EL (cell line): ENCODE measurements around the gene PDE6C.

Source experiments
- DNase-seq: peaks from one replicate; pipeline ENCODE4 v3.0.0-alpha.2; 2016

Gene PDE6C

GRCh38 chr10:93595378-93596161 lies 16.8 kb upstream of the PDE6C start:
- no peak for DNase-seq

- DNase-seq: no peak
These were observed 15.8 kb upstream of the PDE6C start for GRCh38 chr10:93596539-93596938.

GRCh38 chr10:93597075-93597599 lies 15.2 kb upstream of the PDE6C start:
- DNase-seq: no peak

GRCh38 chr10:93598157-93598556 lies 14.2 kb upstream of the PDE6C start:
- DNase-seq: no peak

GRCh38 chr10:93599335-93599734 lies 13.0 kb upstream of the PDE6C start:
- DNase-seq: no peak

- no peak for DNase-seq
These were observed 12.6 kb upstream of the PDE6C start for GRCh38 chr10:93599778-93600177.

DNA sequence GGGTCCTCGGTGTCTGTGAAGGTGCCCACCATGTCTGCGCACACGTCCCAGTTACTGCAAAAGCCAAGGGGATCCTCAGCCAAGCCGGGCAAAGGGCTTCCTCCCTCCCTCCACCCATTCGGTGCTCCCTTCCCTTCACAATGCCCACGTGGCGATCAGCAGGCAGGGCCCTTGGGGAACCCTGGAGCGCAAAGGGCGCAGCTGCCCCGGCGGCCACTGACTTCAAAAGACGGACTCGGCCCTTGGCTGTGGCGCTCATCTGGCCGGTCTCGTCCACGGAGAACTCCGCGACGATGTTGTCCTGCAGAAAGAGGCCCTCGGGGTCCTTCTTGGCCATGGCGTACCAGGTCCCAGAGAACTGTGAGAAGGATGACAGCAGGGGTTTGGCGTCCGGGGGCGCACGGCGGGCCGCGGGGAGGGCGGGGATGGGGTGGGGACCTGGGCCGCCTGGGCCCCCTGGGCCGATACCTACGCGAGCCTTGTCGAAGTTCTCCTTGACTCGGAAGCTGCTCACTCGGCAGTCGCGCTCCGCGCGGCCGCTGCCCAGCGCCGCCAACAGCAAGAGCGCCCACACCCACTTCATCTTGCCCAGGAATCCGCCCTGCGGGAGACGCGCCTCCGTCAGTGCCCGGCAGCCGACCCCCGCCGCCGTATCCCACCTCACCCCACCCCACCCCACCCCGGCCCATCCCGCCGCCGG lies 11.7 kb upstream of the PDE6C start:
- DNase-seq: peak; percentile 35

DNA sequence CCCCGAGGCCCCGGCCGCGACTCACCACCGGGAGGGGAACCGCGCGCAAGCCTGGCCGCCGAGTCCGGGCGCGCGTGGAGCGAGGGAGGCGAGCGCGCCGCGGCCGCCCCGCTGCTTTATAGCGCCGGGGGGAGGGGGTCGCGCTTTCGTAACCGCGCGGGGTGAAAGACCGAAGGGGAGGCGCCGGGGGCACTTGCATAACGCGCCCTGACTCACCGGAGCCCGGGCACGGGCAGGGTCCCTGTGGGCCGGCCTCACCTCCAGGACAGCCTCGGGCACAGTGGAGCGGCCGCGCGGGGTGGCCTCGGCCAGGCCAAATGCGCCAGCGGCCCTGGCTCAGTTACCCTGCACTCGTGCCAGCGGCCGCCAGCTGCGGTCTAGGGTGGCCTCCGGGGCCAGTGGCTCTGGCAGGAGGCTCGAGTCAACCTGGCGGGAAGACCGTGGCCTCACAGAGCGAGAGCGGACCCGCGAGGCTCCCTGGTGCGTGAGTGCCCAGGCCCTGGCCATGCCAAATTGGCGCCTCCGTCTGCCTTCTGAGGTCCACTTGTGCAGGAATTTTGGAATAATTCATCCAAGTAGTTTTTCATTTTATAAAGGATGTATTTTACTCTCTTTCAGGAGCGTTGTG lies 11.1 kb upstream of the PDE6C start, which contains the start of gene RBP4:
Gene RBP4 (minus strand): TSS at position 90 of the 628 bp plus-strand sequence. CDS start 207 bp downstream, outside the sequence.
- DNase-seq: peak; percentile 39

DNA sequence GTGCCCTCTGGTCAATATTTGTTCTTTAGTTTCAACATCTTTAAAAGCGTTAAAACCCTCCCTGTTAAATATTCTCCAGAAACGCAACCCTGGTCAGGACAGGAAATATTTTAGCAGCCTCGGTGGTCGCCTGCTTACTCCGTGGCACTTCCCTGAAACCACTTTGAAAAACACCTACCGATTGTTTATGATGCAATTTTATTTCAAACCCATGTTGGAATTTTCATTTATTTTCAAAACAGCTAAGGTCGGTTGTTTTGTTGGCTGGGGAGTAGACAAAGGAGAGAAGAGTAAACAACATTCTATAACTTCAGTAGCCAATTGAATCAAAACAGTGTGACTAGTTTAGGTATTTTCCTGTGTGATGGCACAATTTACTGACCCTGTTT lies 10.6 kb upstream of the PDE6C start:
- no peak for DNase-seq

DNA sequence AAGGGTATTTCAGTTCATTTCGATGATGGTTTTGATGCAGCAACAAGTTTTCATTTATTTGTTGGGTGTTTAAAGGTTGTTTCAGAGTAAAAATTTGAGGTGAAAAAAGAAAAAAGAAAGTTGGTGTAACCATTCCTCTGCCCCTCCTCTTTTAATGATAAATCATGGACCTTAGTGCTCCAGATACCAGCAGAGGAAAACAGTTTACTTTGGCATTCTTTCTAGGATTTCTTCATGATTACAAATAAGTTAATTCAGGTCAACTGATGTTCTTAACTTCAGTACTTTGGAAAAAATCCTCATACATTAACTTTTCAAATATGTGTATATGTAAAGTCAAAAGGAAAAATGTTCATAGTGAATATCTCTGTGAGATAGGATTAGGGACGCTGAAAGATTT lies 9.3 kb upstream of the PDE6C start:
- no peak for DNase-seq

- DNase-seq: no peak
These were observed 8.2 kb upstream of the PDE6C start for GRCh38 chr10:93604146-93604545.

DNA sequence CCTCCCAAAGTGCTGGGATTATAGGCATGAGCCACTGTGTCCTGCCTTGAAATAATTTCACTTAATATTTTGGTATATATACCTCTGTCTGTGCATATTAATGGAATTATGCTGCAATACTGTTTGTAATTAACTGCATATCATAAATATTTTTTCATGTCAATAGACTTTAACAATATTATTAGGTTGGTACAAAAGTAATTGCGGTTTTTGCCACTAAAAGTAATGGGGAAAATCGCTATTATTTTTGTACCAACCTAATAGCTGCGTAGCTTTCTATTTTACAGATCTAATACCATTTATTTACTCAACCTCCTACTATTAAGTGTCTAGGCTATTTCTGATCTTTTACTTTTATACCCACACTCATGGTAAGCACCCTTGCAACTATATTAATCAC lies 3.9 kb upstream of the PDE6C start:
- DNase-seq: no peak

DNA sequence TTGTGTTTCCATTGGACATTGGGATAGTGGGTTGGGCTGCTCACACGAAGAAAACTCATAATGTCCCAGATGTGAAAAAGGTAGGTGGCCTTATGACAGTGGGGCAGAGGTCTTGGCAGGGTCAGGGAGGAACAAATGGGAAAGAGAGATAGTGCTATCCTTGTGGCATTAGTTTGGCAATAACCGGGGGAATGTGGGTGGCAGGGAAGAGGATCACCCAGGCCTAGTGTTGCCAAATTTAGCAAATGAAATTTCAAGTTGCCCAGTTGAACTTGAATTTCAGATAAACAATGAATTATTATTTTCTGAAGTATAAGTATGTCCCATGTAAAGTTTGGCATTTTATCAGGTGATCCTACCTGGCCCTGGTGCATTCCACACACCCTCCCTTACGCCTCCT lies 789 bp downstream of the PDE6C start:
- DNase-seq: no peak

- no peak for DNase-seq
These were observed 1.9 kb downstream of the PDE6C start for GRCh38 chr10:93614101-93614825.

DNA sequence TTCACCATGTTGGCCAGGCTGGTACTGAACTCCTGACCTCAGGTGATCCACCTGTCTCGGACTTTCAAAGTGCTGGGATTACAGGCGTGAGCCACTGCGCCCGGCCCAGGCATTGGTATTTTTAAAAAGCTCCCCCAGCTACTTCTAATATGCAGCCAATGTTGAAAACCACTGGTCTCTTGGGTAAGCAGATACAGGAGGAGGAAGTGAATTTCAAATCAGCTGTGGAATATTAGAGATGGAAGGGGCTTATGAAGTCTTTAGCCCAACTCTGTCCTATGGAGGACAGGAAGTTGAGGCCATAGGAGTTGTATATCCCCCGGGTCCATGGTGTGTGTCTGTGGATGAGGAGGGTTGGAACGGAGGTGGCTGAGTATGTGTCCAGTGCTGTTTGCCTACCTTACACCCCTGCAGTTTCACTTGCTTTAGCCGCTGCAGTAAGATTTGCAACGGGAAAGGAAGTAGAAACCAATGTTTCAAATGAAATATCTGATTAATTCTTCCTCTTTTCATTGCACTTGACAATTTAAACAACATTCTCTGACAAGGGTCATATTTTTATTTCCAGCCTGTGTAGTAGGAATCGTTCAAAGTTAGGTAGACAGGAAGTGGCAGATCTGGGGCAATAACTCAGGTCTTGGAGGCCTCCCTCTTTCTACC lies 3.4 kb downstream of the PDE6C start:
- no peak for DNase-seq

- no peak for DNase-seq
These were observed 8.6 kb downstream of the PDE6C start for GRCh38 chr10:93620925-93621324.

GRCh38 chr10:93622942-93623341 lies 10.6 kb downstream of the PDE6C start:
- DNase-seq: no peak

DNA sequence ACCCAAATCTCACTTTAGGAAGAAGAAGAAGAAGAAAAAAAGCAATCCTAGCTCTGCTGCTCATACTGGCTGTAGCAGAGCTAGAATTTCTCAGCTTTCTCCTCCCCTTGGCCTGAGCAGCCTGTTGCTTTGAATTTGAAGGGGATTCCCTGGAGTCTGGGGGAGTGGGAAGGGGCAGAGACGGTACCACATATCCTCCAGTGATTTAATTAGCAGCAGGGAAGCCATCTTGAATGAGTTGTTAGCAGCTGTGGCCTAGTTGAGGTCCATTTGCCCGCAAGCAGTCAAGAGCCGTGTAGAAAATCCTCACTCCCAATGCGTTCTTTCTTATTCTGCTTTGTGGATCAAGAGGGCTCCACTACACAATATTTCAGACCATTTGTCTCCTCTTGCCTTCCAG lies 16.5 kb downstream of the PDE6C start:
- DNase-seq: no peak

DNA sequence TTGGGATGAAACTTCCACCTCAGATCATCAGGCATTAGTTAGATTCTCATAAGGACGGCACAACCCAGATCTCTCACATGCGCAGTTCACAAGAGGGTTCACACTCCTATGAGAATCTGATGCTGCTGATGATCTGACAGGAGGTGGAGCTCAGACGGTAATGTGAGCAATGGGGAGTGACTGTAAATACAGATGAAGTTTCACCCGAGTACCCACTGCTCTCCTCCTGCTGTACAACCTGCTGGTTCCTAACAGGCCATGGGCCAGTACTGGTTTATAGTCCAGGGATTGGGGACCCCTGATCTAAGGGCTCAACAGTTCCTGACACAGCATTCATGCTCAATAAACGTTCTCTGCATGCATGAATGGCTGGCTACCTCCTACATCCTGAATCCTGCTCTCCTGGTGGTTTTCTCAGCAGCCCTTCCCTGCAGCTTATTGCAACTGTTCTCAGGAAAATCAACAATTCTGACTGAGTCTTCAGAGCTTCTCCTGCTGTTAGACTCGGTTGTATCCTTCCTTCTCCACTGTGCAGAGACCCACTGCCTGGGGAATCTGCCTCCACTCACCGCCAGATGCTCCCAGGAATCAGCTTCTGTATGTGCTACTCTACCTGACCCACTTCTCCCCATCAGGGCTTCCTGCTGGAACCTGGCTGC lies 17.4 kb downstream of the PDE6C start:
- DNase-seq: no peak

- DNase-seq: no peak
These were observed 18.6 kb downstream of the PDE6C start for GRCh38 chr10:93630625-93631557.

DNA sequence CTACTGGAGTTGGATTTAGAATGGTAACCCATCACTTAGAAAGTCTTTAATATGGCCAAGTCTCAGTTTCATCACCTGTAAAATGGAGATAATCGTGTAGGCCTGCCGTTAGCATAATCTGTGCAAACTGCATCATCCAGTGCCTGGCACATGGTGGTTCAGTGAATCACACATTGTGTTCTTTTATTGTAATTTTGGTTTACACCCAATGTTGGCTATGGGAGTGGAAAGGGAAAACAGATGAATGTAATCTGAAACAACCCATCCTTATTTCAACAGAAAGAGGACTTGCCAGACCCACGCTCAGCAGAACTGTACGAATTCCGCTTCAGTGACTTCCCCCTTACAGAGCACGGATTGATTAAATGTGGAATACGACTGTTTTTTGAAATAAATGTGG lies 27.5 kb downstream of the PDE6C start:
- DNase-seq: no peak
